Measurements from ENCODE around the gene PCDH9.

The PCDH9 gene

DNA sequence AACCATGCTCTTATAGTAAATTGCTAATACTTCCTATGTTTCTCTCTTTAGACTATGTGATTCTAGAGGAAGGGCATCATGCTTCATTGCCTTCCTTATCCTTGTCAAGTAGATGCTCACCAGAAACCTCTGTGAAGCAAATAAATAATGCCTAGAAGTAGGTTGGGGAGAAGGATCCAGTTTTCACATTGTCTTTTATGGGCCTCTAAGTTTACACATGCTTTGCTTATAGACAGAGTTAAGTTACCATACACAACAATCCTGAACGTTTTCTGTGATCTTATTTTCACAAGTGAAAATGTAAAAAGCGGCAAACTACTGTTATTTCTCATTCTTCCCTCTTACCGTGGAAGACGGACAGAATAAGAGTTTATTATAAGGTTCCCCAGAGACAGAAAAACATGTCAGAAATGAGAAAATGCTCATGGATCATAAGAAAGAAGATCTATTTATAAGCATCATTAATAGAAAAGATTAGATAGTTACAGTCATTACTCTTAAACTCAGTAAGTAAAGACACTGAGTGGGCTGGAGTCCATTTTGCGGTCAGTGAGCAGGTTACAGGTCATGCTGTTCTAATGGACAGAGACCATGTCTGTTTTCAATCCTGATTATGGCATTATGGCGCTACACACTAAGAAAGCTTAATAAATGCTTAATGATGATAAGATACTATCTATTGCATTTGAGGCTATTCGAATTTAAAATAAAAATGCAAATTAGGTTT lies 723.9 kb downstream of the PCDH9 start:
- no peak for DNase-seq

DNA sequence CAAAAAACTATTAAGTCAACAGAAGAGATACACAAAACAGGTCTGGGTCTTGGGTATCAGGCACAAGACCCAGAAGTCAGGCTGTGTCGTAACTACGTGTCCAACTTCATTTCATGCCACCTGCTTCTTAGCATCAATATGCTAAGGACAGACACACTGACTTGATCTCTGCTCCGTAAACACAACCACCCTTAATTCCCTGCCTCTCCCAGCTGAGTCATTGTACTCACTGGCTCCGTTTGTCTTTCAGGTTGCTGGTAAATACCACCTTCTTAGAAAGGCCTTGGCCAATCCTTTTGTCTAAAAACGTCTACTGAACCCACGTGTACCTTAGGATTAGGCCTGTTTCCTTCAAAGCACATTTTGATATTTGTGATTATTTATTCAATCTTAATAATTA lies 726.2 kb downstream of the PCDH9 start:
- DNase-seq = no peak

DNA sequence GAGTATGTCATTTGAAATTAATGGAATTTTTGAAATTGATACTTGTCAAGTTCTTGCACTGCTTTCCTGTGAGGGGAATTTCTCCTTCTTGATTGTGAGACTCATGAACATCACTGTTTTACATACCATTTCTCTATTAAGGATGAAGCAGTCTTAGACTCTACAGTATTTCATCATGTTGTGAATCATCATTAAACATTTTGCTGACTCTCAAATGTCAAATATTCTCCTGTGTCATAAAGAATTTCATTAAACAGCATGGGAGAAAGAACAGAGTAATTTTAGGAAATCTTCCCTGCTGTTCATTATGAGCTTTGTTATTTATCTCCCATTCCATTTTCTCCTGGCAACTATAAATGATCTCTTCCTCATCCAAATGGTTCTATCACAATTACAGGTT lies 729.0 kb downstream of the PCDH9 start:
- DNase-seq = no peak

DNA sequence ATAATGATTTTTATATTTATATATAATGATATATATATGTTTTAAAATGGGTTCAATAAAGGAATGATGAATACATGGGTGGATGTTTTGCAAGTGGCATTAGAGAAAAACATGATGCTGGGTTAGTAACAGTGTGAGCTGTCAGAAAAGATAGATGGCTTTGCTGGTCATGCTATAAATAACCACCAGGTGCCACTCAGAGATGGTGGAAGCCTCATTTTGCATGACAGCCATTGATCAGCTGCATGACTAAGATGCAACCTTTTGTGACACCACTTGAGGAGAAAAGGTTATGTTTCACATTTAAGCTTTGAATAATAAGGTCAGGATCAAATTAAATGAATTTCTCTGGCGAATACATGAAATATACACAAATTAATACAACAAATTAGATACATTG lies 737.7 kb downstream of the PCDH9 start:
- no peak for DNase-seq

DNA sequence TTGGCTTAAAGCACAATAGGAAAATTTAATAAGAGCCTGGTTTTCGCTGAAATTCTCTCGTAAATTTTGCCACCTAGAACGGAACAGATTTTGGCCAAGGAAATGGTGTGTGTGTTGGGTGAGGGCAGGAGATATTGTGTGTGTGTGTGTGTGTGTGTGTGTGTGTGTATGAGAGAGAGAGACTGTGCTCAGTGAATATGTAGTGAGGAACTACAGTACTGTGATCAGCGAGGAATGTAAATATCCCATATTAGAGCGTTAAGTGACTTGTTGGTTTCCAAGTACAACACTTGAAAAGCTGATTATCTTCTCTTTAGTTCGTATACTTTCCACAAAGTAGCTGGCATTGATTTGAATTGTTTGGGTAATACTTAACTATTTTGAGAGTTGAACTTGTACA lies 738.9 kb downstream of the PCDH9 start:
- no peak for DNase-seq

DNA sequence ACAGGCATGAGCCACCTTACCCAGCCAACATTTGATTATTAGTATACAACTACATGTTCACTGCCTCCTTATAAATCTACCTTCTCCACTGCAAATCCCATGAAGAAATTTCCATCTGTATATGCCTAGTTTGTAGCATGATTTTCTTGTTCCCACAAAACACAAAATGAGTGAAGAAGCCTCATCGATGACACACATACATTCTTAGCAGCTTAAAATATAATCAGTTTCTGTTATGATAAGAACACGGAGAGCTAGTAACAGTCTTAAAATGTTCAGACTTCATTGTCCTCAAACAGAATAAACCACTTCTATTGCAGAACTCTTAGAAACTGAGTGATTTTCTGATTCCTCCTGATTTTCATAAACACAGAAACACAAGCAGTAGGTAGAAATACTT lies 740.5 kb downstream of the PCDH9 start:
- no peak for DNase-seq

DNA sequence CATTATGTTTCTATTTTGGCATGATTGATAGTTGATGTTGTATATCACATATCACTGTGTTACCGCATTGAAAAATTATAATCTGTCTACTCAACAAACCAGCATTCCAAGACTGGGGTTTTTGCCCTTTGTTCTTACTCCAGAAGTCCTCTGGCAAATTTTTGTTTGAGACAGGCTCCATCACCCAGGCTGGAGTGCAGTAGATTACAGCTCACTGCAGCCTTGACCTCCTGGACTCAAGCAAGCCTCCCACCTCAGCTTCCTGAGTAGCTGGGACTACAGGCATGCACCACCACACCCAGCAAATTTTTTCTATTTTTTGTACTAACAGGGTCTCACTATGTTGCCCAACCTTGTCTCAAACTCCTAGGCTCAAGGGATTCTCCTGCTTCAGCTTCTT lies 741.0 kb downstream of the PCDH9 start:
- no peak for DNase-seq

DNA sequence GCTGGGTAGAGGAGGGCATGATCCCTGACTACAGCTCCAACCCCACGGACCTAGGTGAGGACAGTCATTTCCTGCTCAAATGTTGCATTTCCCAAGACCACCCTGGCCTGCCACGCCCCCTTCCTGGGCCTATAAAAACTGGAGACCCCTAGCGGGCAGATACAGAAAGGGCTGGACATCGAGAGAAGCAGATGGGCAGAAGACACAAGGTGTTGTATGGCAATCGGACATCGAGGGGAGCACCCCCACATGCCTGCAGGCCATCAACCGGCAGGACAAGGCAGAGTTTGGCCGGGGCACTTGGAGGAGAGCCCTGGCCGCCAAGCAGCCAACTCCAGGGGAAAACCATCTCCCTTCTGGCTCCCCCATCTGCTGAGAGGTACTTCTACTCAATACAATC lies 746.4 kb downstream of the PCDH9 start:
- no peak for DNase-seq

DNA sequence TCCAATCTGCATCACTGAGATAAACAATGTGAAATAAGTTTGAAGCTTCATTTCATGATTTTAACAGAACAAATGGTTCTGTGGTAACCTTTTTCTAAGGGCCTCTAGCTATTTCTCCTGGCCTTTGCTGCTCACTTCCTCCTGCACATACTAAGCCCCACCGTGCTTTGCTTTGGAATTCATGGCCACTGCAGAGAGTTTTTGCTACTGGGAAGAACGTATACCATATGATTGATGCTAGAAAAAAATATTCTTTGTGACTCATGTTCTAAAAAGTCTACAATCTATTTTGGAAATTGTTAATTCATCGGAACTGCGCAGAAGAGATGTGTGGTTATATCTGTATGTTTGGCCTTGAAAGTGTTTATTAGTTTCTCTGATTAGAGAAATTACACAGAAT lies 747.3 kb downstream of the PCDH9 start:
- DNase-seq = no peak

DNA sequence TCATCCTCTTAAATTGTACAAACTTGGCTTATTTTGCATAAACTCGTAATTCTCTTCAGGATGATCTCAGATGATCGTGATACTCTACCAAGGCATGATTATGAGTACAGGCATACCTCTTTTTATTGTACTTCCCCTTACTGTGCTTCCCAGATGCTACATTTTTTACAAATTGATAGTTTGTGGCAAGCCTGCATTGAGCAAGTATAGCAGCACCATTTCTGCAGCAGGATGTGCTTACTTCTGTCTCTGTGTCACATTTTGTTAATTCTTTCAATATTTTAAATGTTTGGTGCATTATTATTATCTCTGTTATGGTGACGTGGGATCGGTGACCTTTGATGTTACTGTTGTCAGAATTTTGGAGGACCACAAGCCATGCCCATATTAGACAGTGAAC lies 752.3 kb downstream of the PCDH9 start:
- no peak for DNase-seq

DNA sequence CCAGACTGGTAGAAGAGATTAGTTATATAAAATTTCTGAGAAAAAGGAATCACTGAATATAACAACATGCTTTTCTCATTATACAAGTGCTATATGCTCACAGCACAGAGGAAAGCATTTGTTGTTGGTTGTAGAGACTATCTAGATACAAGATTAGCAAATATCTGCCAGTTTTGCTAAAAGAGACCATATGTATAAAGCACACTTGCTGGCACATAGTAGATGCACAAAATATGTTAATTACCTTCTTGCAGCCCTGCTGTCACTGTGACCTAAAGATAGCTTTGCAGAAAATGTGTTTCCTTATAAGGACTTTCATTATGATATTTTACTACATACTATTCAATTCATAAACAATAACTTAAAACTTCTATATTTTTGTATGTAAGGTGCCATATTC lies 755.1 kb downstream of the PCDH9 start:
- DNase-seq = no peak

DNA sequence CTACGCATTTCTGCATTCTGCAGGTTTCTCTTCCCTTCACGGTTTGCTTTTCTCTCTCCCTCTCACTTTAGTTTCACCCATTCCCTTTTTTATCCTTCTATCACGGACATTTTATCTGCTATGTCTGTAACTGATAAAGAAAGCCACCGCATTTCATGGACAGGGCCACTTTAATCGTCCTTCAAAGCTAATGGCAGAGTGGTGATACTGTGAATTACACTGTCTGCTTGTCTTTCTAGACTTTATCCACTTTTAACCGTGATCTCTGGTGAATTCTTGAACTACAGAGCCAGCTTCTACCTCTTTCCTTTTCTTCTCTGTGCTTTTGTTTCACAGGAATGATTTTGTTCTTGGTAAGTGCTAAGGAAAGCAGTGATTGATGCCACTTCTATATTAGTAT lies 760.4 kb downstream of the PCDH9 start:
- no peak for DNase-seq

DNA sequence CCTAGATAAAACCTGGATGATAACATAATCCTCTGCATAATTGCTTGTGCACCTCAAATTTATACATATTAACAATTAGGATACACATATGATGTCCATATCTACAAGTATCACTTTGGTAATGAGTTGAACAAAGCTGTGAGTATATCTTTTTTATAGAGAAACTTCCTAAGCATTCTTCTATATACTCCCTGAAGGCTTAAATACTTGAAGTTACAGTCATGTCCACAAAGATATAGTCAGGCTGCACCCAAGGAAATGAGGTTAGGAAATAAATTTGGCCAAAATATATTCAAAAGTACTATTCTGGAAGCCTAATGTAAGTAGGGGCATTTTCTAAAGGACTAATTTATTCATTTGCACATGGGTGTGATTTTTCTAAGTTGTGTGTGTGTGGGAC lies 761.5 kb downstream of the PCDH9 start:
- no peak for DNase-seq

DNA sequence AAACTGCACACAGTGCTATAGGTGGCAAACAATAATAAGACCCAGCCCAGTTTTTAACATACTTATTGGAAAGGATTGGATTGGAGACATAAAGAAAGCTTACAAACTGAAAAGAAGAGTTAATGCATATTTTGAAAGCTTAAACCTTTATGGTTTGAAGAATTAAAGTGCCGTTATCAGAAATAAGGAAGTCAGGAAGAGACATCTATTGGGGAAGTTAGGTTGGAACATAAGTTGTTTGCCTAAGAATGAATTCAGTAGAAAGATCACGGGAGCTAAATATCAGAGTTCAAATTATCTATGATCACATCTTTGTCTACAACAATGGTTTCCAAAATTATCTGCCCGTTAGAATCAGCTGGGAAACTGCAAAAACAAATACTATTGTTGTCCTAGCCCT lies 767.9 kb downstream of the PCDH9 start:
- DNase-seq = no peak

DNA sequence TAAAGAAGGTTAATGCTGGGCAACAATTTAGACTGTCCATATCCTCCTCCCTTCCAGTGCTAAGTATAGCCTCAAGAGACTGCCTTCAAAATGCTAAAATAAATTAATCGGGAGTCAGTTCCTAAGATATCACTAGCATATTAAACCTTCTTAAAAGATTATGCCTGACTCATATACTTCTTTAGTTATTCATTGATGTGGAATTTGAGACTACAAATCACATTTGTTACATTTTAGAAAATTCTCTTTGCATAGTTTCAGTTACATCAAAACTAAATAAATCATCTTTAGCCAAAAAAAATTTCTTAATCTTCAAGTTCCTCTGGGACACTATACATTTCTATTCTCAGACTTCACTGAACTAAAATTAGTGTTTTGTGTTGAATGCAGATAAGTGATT lies 769.1 kb downstream of the PCDH9 start:
- no peak for DNase-seq

DNA sequence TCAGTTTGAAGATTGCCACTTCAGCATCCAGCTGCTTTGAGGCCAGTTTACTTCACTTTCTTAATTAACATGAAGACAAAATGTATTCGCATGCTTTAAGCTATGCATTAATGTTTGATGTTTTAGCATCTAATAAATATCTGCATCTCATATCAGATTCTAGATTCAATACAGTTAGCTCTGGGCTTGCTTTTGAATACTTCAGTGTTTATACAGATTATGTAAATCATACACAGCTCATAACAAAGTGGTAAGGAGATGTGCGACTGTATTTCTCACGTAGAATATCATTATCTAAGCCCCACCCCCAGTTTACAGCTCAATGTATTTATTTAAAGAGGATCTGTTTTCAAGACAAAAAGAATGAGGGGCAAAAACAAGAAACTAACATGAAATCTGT lies 770.5 kb downstream of the PCDH9 start:
- no peak for DNase-seq

DNA sequence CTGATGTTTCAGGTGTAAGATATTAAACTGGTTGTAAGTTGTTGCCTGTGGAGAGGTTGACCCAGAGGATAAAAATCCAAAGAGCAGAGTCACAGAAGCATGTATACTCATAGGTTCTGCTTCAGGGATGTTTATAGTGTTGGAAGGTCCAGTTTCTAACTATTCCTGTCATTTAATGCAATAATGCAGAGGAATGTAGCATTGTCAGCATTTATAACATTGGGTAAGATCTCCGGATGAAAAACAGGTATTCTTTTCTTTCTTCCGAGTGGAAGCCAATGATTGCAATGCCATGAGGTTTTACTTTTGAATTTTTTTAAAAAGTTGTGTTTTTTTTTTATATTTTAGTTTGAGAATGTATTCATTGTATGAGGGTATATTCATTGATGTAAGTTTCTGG lies 771.0 kb downstream of the PCDH9 start:
- no peak for DNase-seq

DNA sequence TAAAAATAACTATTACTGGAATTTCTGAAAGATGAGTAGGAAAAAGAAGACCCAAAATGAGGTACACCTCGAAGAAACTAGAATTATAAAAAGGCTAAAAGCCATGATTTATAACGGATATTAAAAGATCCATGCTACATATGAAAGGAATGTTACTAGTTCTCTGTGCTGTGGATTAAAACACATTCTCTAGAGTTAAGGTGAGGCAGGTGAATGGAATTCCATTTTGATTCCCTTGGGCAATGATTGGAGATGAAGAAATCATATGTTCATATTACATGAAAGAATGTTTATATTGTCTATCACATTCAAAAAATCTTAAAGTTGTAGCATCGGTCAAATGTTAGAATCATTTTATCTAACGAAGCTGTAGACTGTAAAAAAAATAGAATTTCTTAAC lies 783.7 kb downstream of the PCDH9 start:
- no peak for DNase-seq

DNA sequence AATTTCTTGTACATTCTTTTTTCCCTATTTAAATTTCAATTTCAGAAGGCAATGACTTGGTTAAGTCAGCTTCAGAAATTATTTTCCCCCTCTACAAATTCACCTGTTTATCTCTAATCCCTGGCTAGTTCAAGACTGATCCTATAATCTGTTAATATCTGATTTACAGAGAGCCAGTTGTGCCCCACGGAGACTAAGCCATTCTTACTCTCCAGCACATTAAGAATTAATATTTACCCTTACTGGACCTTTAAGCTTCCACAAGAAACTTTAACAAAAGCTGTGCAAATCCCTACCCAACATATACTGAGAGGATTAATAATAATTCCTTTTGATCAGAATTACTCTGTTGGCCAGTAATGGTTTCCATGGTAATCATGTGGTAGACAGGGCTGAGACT lies 786.2 kb downstream of the PCDH9 start:
- no peak for DNase-seq

DNA sequence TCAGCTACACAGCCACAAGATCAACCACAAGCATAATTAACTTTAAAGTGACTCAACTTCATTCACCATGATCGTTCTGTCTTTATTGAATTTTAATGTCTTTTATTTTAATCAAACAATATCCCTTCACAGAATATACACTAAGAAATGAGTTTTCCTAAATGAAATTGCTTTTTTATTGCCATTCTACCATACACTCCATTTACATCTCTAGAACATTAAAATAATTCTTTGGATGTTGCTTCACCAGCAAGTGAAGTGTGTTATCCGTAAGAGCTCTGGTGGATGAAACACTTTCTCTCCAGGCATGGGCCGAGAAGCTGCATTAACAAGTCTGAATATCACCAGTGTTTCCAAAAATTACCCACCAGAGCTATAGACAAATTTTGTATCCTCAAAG lies 789.2 kb downstream of the PCDH9 start:
- no peak for DNase-seq

DNA sequence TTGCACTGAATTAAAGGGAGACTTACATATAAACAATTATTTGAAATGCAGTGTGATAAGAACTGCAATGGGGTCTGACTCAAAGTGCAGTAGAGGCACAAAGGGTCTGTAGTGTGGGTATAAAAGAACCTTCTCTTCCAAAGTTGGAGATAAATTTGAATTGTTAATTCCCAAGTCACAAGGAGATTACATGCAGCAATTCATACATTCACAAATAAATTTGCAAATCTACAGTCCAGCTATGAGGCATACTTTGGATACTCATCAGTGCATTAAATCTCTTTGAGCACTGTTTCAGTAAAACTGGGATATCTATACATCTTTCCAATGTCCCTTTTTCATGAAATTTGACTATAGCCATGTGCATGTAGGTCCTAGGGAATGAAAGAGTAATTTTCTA lies 799.4 kb downstream of the PCDH9 start:
- DNase-seq = no peak

DNA sequence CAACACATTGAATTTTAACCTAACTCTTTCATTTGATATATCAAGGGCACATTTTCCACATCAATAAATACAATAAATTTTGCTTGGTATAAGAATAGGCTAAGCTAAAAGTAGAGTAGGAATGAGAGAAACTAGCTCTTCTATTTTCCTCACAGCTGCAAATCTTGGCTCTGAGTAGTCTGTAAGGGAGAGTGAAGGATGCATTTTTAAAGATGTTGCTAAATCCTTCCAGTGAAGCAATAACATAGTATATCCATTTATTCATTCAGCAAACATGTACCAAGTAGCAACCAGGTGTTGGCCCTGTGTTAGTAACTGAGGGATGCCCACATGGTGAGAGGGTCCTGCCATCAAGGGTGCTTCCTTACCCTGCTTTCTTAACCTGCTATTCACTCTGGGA lies 799.9 kb downstream of the PCDH9 start:
- DNase-seq = no peak

DNA sequence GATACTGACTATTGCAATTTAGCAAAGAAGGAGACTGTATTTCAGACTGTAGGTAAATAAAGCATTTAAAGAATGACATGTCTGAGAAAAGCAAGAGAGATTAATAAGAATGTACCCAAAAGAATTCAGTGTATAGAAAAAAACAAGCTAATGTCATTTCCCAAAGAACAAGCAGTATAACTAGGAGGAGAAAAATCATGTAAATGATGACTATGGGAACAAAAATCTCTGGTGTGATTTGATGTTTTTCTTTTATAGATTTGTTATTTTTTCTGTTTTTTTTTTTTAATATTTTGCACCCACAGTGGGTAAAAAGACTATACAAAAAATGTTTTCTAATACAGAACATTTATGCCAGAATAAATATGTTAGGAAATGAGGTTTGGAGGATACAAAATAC lies 801.0 kb downstream of the PCDH9 start:
- DNase-seq = no peak

DNA sequence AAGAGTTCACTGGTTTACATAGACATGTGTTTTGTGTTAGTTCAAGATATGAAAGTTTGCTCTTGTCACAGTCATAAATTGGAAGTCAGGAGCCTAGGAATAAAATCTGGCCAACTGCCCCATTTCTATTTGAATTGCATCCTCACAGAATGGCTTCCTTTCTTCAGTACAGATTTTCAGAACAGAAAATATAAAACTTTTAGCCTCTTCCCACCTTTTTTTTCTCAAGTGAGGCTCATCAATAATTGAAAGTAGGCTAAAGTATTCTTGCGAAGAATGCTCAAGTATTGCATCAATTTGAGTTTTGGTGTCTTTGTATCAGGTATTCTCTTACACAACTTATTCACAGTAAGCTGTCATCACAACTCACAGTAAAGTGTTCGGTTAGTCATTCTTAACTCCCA lies 802.7 kb downstream of the PCDH9 start:
- no peak for DNase-seq

DNA sequence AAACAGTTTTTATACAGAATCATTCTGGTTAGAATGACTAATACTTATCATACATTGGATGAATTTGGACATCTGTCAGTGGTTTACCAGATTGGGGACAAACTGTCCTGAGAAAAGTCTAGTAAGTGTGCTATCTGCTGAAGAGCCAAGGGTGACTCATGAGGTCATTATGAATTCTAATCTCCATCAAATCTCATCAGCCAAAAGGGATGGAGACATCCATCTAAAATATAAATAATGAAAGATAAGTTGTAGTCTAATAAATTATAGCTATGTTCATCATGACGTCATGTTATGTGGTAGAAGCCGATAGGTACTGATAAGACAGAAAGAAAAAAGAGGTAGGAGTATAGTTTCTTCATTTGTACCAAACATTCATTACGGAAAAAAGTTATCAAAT lies 804.4 kb downstream of the PCDH9 start:
- no peak for DNase-seq

DNA sequence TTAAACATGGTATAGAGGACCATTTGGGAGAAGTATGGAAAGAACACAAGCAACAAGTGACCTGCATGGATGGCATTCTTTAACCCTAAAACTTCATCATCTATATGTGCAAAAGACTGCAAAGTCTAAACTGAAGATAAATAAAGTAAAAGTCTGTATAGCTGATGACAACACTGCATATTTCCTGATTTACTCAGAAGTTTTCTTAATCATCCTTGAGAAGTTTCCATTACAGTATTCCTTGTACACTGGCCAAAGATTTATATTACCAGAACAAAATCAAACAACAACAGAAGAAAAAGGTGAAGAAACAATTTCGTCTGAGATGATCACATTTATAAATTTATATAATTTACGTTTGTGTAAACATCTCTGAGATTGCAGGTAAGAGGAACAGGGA lies 805.7 kb downstream of the PCDH9 start:
- no peak for DNase-seq
